ENCODE measurements around the gene MET.

DNA sequence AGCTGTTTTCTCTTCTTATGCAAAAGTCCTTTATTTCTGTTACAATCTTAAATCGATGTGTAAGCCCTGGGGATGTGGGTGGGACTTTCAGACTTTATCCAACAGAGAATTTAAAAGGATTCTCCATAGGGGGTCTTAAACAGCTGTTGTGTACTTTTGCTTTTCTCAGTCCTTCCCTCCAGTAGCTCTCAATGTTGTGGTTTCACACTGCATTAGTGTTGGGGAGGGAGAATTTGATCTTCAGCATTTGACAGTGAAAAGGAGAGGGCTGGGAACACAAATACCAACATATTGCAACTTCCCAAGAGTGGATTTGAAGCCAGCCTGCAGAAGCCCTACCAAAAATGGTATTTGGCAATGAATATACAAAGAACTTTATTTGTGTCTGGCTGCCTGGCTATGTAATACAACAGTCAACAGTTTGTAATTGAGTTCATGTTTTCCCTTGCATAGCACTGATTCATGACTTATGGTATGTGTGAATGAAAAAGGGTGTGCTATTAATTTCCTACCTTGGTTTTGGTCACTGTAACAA, 110.2 kb downstream of the MET start:
- TF ChIP-seq CTCF (IDR thresholded peaks at IDR 0.05 in 8 of 11, conservative IDR thresholded peaks at IDR 0.05 in 3 of 11) (no peak), POLR2A (IDR thresholded peaks at IDR 0.05) (no peak)
